ENCODE measurements around the gene CCSER1.
"Not testable (repeated sequence)": the region's sequence is repeated elsewhere in the genome, so short reads cannot be mapped to it uniquely, and the experiment has no call there.

CCSER1 gene

GRCh38 chr4:91488946-91489345 lies 1361.8 kb downstream of the CCSER1 start:
- DNase-seq, result no peak

- no peak for DNase-seq
Measured at GRCh38 chr4:91497892-91498291, 1370.7 kb downstream of the CCSER1 start.

- no peak for DNase-seq
Measured at GRCh38 chr4:91502365-91502764, 1375.2 kb downstream of the CCSER1 start.

- no peak for DNase-seq
Measured at GRCh38 chr4:91513326-91513725, 1386.1 kb downstream of the CCSER1 start.

- DNase-seq, result no peak
Measured at GRCh38 chr4:91519155-91519554, 1392.0 kb downstream of the CCSER1 start.

- DNase-seq, result no peak
Measured at GRCh38 chr4:91525621-91526020, 1398.4 kb downstream of the CCSER1 start.

- no peak for DNase-seq
Measured at GRCh38 chr4:91527056-91527455, 1399.9 kb downstream of the CCSER1 start.

GRCh38 chr4:91567594-91567993 lies 1440.4 kb downstream of the CCSER1 start:
- DNase-seq, result no peak

GRCh38 chr4:91577864-91578263 lies 1450.7 kb downstream of the CCSER1 start:
- no peak for DNase-seq

- no peak for DNase-seq
Measured at GRCh38 chr4:91590260-91590659, 1463.1 kb downstream of the CCSER1 start.

- DNase-seq, result no peak
Measured at GRCh38 chr4:91592125-91592524, 1464.9 kb downstream of the CCSER1 start.

- no peak for DNase-seq
Measured at GRCh38 chr4:91596718-91597117, 1469.5 kb downstream of the CCSER1 start.

- no peak for DNase-seq
Measured at GRCh38 chr4:91598696-91599095, 1471.5 kb downstream of the CCSER1 start.

- DNase-seq, result no peak
Measured at GRCh38 chr4:91600301-91600700, 1473.1 kb downstream of the CCSER1 start.

- no peak for DNase-seq
Measured at GRCh38 chr4:91601401-91601800, 1474.2 kb downstream of the CCSER1 start.

GRCh38 chr4:91611782-91612181 lies 1484.6 kb downstream of the CCSER1 start:
- DNase-seq, result no peak

GRCh38 chr4:91620952-91621351 lies 1493.8 kb downstream of the CCSER1 start:
- no peak for DNase-seq

- no peak for DNase-seq
Measured at GRCh38 chr4:91621446-91621845, 1494.3 kb downstream of the CCSER1 start.

GRCh38 chr4:91622925-91623602 lies 1495.9 kb downstream of the CCSER1 start:
- DNase-seq, result no peak

GRCh38 chr4:91623603-91623967 lies 1496.4 kb downstream of the CCSER1 start:
- DNase-seq, result not testable (repeated sequence)

GRCh38 chr4:91630054-91630453 lies 1502.9 kb downstream of the CCSER1 start:
- no peak for DNase-seq

- no peak for DNase-seq
Measured at GRCh38 chr4:91630764-91631163, 1503.6 kb downstream of the CCSER1 start.

GRCh38 chr4:91631335-91631734 lies 1504.1 kb downstream of the CCSER1 start:
- DNase-seq, result no peak

- DNase-seq, result no peak
Measured at GRCh38 chr4:91636083-91636482, 1508.9 kb downstream of the CCSER1 start.
